GM18499 (cell line): ENCODE measurements around the gene CLCF1.
A peak's percentile ranks its signal among the peaks of the same experiment; 100 is the strongest.

Source experiments
- ATAC-seq: cut with Tn5 transposase; IDR thresholded peaks from one replicate; pipeline ENCODE4 v1.9.1; 2021; ENCODE audit warnings: moderate number of reproducible peaks; ENCODE audit not compliant: insufficient read depth, unreplicated experiment

The CLCF1 gene

GRCh38 chr11:67372993-67373647 lies at the start of gene CLCF1:
CLCF1 (minus strand) TSS chr11:67373598; CDS start chr11:67373539, 59 bp downstream.
- no peak for ATAC-seq

GRCh38 chr11:67422891-67423290 lies 49.5 kb upstream of the CLCF1 start:
- ATAC-seq, result no peak

- ATAC-seq, result no peak
These were observed 48.1 kb upstream of the CLCF1 start for GRCh38 chr11:67421430-67422031.

GRCh38 chr11:67420646-67421429 lies 47.4 kb upstream of the CLCF1 start:
- peak; percentile 48 for ATAC-seq

- no peak for ATAC-seq
These were observed 46.8 kb upstream of the CLCF1 start for GRCh38 chr11:67420147-67420645.

GRCh38 chr11:67419325-67420049 lies 46.1 kb upstream of the CLCF1 start:
- no peak for ATAC-seq

- no peak for ATAC-seq
These were observed 45.3 kb upstream of the CLCF1 start for GRCh38 chr11:67418476-67419281.

GRCh38 chr11:67417425-67417824 lies 44.0 kb upstream of the CLCF1 start:
- ATAC-seq, result no peak

- no peak for ATAC-seq
These were observed 43.3 kb upstream of the CLCF1 start for GRCh38 chr11:67416416-67417335.

GRCh38 chr11:67415501-67416304 lies 42.3 kb upstream of the CLCF1 start, which contains the start of gene CARNS1:
CARNS1 (plus strand) TSS chr11:67415678; CDS start chr11:67416200, 522 bp downstream.
- ATAC-seq, result no peak

- ATAC-seq, result no peak
These were observed 40.0 kb upstream of the CLCF1 start for GRCh38 chr11:67413266-67413849.

GRCh38 chr11:67412495-67413179 lies 39.2 kb upstream of the CLCF1 start:
- ATAC-seq, result no peak

- ATAC-seq, result no peak
These were observed 38.4 kb upstream of the CLCF1 start for GRCh38 chr11:67411785-67412152.

- ATAC-seq, result no peak
These were observed 37.8 kb upstream of the CLCF1 start for GRCh38 chr11:67410984-67411784.

GRCh38 chr11:67410369-67410831 lies 37.0 kb upstream of the CLCF1 start:
- no peak for ATAC-seq

- no peak for ATAC-seq
These were observed 36.5 kb upstream of the CLCF1 start for GRCh38 chr11:67409781-67410368.
